ACHN (cell line): ENCODE results near the gene TAS1R1.
"Not testable (repeated sequence)": the region's sequence is repeated elsewhere in the genome, so short reads cannot be mapped to it uniquely, and the experiment has no call there.

Experiments
- DNase-seq: peaks from one replicate; pipeline ENCODE4 v3.0.0-alpha.2; 2015
- in situ Hi-C: cut with HindIII; loops from 2 replicates; pipeline ENCODE4 v1.10.0; 2017; ENCODE audit warnings: low sequenced_read_pairs, low pct_ligation_motif_present, low pct_unique_long_range_greater_than_20kb

The TAS1R1 gene

DNA sequence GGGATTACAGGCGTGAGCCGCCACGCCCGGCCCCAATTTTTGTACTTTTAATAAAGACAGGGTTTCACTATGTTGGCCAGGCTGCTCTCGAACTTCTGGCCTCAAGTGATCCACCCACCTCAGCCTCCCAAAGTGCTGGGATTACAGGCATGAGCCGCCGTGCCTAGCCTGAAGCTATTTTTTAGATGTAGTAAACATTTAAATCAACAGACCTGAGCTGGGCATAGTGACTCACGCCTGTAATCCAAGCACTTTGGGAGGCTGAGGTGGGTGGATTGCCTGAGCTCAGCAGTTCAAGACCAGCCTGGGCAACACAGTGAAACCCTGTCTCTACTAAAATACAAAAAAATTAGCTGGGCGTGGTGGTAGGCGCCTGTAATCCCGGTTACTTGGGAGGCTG lies 4.1 kb downstream of the TAS1R1 start:
- in situ Hi-C loops, DNase-seq: not testable (repeated sequence)

GRCh38 chr1:6560267-6560666 lies 5.2 kb downstream of the TAS1R1 start:
- no peak for DNase-seq
- in situ Hi-C loops: no loop called here

- in situ Hi-C loops: no loop called here
- DNase-seq: no peak
Observed at GRCh38 chr1:6569033-6569432, 13.9 kb downstream of the TAS1R1 start.

DNA sequence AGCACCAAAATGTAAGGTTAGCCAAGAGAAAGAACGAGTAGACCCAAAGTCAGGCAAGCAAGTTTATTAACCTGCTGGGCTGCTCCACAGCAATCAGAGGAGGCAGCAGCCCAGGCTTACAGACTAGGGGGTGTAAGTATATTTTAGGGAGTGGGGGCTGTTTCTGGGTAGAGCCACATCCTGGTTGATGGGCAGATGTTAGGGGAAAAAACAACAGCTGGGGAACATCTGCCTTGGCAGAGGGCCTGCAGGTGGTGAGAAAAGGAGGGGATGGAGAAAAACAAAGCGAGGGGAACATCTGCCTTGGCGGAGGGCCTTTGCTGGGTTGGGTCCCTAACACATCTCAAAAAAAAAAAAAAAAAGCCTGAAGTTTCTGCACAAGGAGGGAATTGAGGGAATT lies 15.0 kb downstream of the TAS1R1 start:
- DNase-seq: no peak
- in situ Hi-C loops: no loop called here

- no peak for DNase-seq
- in situ Hi-C loops: no loop called here
Observed at GRCh38 chr1:6570987-6571386, 15.9 kb downstream of the TAS1R1 start.

DNA sequence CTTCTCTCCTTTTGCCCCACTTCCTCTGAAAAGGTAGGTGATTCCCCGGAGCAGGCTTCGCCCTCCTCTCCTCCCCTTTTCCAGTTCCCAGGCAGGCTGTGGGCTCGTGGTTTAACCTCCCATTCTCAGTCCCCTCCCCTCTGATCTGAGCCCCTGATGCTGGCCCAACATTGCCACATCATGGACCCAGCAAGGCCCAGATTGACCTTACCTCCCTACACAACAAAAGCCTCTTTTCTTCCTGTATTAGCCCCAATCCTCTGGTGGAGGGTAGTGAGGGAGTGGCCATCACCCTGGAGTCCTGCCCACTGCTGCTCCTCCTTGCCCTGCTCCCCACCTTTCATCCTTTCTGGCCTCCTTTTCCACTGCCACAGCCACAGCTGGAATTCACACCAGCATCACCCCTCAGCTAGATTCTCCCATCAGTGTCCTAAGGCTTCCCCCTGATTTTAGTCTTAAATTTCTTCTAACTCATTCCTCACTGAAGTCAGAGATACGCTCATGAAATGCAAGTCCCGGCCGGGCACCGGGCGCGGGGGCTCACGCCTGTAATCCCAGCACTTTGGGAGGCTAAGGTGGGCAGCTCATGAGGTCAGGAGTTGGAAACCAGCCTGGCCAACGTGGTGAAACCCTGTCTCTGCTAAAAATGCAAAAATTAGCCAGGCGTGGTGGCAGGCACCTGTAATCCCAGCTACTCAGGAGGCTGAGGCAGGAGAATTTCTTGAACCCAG lies 17.7 kb downstream of the TAS1R1 start:
- DNase-seq: no peak
- in situ Hi-C loops: no loop called here

- in situ Hi-C loops: no loop called here
- DNase-seq: no peak
Observed at GRCh38 chr1:6574025-6574620, 19.0 kb downstream of the TAS1R1 start.

DNA sequence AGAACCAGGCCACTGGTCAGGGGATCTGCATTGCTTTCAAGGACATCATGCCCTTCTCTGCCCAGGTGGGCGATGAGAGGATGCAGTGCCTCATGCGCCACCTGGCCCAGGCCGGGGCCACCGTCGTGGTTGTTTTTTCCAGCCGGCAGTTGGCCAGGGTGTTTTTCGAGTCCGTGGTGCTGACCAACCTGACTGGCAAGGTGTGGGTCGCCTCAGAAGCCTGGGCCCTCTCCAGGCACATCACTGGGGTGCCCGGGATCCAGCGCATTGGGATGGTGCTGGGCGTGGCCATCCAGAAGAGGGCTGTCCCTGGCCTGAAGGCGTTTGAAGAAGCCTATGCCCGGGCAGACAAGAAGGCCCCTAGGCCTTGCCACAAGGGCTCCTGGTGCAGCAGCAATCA lies 19.7 kb downstream of the TAS1R1 start:
- in situ Hi-C loops: no loop called here
- DNase-seq: no peak

- DNase-seq: no peak
- in situ Hi-C loops: no loop called here
Observed at GRCh38 chr1:6577831-6578525, 22.9 kb downstream of the TAS1R1 start.

DNA sequence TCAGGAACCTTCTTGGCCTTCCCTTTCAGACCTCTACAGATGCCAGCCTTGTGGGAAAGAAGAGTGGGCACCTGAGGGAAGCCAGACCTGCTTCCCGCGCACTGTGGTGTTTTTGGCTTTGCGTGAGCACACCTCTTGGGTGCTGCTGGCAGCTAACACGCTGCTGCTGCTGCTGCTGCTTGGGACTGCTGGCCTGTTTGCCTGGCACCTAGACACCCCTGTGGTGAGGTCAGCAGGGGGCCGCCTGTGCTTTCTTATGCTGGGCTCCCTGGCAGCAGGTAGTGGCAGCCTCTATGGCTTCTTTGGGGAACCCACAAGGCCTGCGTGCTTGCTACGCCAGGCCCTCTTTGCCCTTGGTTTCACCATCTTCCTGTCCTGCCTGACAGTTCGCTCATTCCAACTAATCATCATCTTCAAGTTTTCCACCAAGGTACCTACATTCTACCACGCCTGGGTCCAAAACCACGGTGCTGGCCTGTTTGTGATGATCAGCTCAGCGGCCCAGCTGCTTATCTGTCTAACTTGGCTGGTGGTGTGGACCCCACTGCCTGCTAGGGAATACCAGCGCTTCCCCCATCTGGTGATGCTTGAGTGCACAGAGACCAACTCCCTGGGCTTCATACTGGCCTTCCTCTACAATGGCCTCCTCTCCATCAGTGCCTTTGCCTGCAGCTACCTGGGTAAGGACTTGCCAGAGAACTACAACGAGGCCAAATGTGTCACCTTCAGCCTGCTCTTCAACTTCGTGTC lies 23.7 kb downstream of the TAS1R1 start:
- in situ Hi-C loops: no loop called here
- DNase-seq: no peak

- in situ Hi-C loops: no loop called here
- DNase-seq: peak; percentile 95
Observed at GRCh38 chr1:6579374-6580118, 24.4 kb downstream of the TAS1R1 start, which contains the start of gene ZBTB48. Gene ZBTB48, plus strand, starts transcription at chr1:6579994. Its CDS starts 616 bp downstream, at chr1:6580610.

GRCh38 chr1:6580119-6580592 lies 25.0 kb downstream of the TAS1R1 start:
- in situ Hi-C loops: no loop called here
- peak; percentile 9 for DNase-seq

DNA sequence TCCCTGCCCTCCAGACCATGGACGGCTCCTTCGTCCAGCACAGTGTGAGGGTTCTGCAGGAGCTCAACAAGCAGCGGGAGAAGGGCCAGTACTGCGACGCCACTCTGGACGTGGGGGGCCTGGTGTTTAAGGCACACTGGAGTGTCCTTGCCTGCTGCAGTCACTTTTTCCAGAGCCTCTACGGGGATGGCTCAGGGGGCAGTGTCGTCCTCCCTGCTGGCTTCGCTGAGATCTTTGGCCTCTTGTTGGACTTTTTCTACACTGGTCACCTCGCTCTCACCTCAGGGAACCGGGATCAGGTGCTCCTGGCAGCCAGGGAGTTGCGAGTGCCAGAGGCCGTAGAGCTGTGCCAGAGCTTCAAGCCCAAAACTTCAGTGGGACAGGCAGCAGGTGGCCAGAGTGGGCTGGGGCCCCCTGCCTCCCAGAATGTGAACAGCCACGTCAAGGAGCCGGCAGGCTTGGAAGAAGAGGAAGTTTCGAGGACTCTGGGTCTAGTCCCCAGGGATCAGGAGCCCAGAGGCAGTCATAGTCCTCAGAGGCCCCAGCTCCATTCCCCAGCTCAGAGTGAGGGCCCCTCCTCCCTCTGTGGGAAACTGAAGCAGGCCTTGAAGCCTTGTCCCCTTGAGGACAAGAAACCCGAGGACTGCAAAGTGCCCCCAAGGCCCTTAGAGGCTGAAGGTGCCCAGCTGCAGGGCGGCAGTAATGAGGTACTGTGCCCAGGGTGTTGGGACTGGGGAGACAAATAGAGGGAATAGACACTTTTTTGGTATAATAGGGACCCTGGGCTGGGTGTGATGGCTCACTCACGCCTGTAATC lies 25.7 kb downstream of the TAS1R1 start:
- in situ Hi-C loops: no loop called here

DNA sequence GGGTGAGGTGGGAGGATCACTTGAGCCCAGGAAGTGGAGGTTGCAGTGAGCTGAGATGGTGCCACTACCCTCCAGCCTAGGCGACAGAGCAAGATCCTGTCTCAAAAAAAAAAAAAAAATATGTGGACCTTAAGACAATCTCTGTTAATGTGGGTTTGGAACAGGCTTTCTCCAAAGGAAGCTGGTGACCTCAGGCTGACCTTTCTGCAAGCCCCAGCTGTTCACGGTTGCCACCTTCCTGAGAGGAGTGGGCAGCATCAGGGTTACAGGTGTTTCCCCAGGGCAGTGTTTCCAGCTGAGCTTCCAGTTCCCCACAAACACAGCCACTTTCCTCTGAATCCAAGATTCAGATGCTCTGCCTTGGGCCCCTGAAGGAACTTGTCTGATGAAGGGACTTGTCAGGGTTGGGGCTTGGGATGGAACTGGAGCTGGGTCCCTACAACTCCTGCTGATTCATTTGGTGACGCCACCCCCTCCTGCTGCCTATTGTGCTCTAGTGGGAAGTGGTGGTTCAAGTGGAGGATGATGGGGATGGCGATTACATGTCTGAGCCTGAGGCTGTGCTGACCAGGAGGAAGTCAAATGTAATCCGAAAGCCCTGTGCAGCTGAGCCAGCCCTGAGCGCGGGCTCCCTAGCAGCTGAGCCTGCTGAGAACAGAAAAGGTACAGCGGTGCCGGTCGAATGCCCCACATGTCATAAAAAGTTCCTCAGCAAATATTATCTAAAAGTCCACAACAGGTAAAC lies 26.6 kb downstream of the TAS1R1 start:
- no peak for DNase-seq
- in situ Hi-C loops: no loop called here

More for the DNA sequence above, 25.7 kb downstream of the TAS1R1 start:
- DNase-seq: no peak

GRCh38 chr1:6582370-6582769 lies 27.3 kb downstream of the TAS1R1 start:
- in situ Hi-C loops: no loop called here
- no peak for DNase-seq

DNA sequence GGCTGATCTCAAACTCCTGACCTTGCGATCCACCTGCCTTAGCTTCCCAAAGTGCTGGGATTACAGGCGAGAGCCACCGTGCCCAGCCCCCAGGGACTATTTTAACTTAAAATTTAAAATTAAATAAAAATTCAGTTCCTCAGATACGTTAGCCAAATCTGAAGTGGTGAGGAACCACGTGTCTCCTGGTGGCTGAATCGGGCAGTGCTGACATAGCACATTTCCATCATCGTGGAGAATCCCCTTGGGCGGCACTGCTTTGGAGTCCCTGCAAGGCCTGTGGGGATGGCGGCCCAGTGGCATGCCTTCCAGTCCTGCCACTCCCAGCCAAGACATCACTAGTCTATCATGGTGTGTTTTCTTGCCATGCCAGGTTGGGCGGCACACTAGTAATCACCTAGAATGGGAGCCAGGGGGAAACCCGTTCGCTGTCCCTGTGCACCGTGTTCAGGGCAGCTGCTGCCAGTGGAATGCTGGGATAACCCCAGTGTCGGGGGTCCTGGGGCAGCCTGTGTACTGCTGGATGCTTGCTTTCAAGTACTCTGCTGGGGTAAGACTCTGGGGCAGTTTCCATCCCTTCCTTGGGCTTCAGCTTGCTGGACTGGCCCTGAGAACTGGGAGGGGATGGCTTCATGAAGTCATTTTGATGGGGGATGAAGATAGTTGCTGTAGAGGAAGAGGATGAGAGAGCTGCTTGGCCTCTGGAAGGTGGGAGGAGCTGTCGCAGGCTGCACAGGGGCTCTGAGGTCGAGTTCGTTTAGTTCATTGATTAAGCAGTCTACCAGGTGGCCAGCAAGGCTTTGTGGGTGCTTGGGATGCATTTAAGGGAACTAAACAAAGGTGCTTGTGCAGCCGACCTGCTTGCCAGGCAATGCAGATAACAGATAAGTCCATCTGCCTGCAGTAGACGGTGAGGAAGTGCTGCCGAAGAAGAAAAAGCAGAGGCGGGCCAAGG lies 29.3 kb downstream of the TAS1R1 start:
- no peak for DNase-seq
- in situ Hi-C loops: no loop called here
